CD4-positive, alpha-beta T cell treated with Interleukin-10 for 1 hour (primary cell): ENCODE data around the gene LIX1L.

Source experiments
- DNase-seq: peaks from one replicate; pipeline ENCODE4 v3.0.0-alpha.2; 2020

The LIX1L gene

GRCh38 chr1:145891587-145892485 is 66.0 kb downstream of the LIX1L start:
- DNase-seq = peak; percentile 54

GRCh38 chr1:145891143-145891542 is 66.7 kb downstream of the LIX1L start:
- no peak for DNase-seq

DNA sequence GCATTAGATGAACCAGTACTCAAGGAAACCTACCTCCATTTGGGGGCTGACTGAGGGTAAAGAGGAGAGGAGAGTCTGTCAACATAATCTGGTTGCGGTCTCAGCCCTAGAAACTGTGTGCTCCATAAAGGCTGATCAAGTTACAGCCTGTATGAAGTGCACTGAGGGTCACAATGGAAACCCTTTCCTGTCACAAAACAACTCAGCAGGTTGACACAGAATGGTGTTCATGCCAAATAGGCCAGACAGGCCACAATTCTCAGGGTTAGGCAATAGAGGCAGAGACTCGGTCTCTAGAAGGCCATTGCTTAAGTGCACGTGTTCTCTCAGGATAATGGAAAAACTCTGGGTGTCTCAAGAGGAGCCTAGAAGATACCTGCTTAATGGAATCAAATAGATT is 68.1 kb downstream of the LIX1L start:
- no peak for DNase-seq

- no peak for DNase-seq
Observed at GRCh38 chr1:145887631-145888030, 70.2 kb downstream of the LIX1L start.

GRCh38 chr1:145886816-145887215 is 71.0 kb downstream of the LIX1L start:
- DNase-seq = no peak

DNA sequence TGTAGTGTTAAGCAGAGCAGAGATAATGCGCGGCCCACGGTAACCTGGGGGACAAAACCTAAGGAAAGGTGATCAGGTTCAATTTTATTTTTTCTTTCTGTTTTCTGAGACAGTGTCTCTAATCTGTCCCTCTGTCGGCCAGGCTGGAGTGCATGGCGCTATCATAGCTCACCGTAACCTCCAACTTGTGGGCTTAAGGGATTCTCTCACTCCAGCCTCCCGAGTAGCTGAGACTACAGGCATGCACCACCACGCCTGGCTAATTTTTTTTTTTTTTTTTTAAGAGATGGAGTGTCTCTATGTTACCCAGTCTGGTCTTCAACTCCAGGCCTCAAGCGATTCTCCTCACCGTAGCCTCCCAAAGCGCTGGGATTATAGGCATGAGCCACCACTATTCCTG is 71.4 kb downstream of the LIX1L start:
- DNase-seq = no peak

DNA sequence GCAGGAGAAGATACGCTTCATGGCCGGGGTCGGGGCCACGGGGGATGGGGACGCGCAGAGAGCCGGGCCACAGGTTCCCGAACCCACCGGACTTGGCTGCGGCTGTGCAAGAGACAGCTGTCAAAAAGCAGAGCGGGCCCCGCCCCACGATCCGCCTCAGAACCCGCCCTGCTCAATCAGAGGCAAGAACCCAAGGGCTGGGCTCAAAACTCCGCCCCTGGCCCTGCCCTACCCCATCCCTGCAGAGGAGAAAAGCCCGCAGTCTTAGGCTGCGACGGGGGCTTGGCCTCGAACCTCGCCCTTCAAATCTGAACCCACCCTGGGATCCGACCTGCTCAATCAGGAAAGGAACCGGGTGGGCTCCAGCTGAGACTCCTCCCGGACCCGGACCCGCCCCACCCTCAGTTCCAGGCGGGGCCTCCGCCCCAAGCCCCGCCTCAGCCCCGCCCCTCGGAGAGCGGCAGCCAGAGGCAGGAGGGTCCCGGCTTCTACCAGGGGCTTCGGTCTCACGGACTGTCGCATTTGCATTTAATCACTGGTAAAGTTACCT is 72.0 kb downstream of the LIX1L start, which contains the start of gene ANKRD35:
Gene ANKRD35, minus strand, starts transcription at position 129 of the 550 bp plus-strand sequence. Its CDS starts 108 bp downstream, at position 21.
- DNase-seq = peak; percentile 87

- no peak for DNase-seq
Observed at GRCh38 chr1:145884675-145885074, 73.1 kb downstream of the LIX1L start.
